Endothelial cell of umbilical vein (primary cell): ENCODE results near the gene CLRN3. TPM values are rescaled to one million over a fixed set of nuclear protein-coding genes. Genes with fewer than 3 reads are reported as not detected.

Source experiments
- BruUV-seq: library from RNA; stranded (reverse); fragments of 400-500 nt; replicated peaks from 2 replicates; lab custom pipeline; 2021; lab: Mats Ljungman, UMichigan
- CTCF ChIA-PET: fragments of 300-600, 350-600 bp; sonication (Branson Sonifier 250); formaldehyde crosslinking; loops from one replicate; lab custom pipeline; 2021; ENCODE audit warnings: antibody characterized with exemption, inconsistent platforms; lab: Charles Lee
- POLR2A ChIA-PET: fragments of 300-600, 350-600 bp; sonication (Branson Sonifier 250); formaldehyde crosslinking; loops from one replicate; lab custom pipeline; 2021; ENCODE audit warnings: antibody characterized with exemption, inconsistent platforms; lab: Charles Lee
- DNase-seq: peaks from one replicate; pipeline ENCODE4 v3.0.0-alpha.2; 2011; ENCODE audit warnings: low read depth, low spot score
- FAIRE-seq: peaks from 2 replicates; lab custom pipeline; 2011; peaks lifted over from hg19 to GRCh38; lab: Jason Lieb, UNC
- H2AFZ ChIP-seq: 2 replicates; pipeline ENCODE4 v1.6.0; 2012; ENCODE audit warnings: low read depth, low read length, control low read depth, inconsistent platforms
- H3K27ac ChIP-seq: 2 replicates; pipeline ENCODE4 v1.5.1; 2011; ENCODE audit warnings: low read depth, mild to moderate bottlenecking, control low read depth, low read length, moderate library complexity; ENCODE audit not compliant: insufficient read depth
- H3K27me3 ChIP-seq, 2 experiments: 2 replicates each; pipeline versions ENCODE4 v1.6.0 to v1.6.1; 2011; ENCODE audit warnings: low read length in 2 of 2, mixed read lengths in 1 of 2; ENCODE audit not compliant: control insufficient read depth in 2 of 2, insufficient read depth in 2 of 2
- H3K36me3 ChIP-seq, 2 experiments: 2 replicates in 1 of 2; 3 replicates in 1 of 2; pipeline ENCODE4 v1.5.1; 2011; ENCODE audit warnings: low read length in 2 of 2, mild to moderate bottlenecking in 1 of 2, moderate library complexity in 1 of 2; ENCODE audit not compliant: control insufficient read depth in 2 of 2, insufficient read depth in 2 of 2; ENCODE audit errors: extremely low read depth in 1 of 2
- H3K4me1 ChIP-seq: 3 replicates; pipeline ENCODE4 v1.5.1; 2011; ENCODE audit warnings: mild to moderate bottlenecking, low read length; ENCODE audit not compliant: control insufficient read depth, insufficient read depth; ENCODE audit errors: extremely low read depth
- H3K4me2 ChIP-seq: 2 replicates; pipeline ENCODE4 v1.6.1; 2011; ENCODE audit warnings: low read length, control low read depth, mixed read lengths; ENCODE audit not compliant: insufficient read depth
- H3K4me3 ChIP-seq, 3 experiments: fragments of 200-600 bp in 1 of 3; sonication (generic), shearing (Covaris generic) in 1 of 3; replicated peaks in 1 of 3; 2 replicates each; pipeline ENCODE4 v1.5.1; 2011 to 2016; ENCODE audit warnings: control low read depth in 3 of 3, low read length in 3 of 3, mild to moderate bottlenecking in 2 of 3, inconsistent platforms in 1 of 3, low read depth in 1 of 3, moderate library complexity in 1 of 3; ENCODE audit not compliant: insufficient read depth in 1 of 3
- H3K79me2 ChIP-seq: 2 replicates; pipeline ENCODE4 v1.6.0; 2012; ENCODE audit warnings: low read length, inconsistent platforms; ENCODE audit not compliant: control insufficient read depth, insufficient read depth
- H3K9ac ChIP-seq: replicated peaks from 2 replicates; pipeline ENCODE3; 2011; ENCODE audit warnings: low read length, control low read depth; ENCODE audit not compliant: insufficient read depth; ENCODE audit errors: extremely low read depth
- H3K9me1 ChIP-seq: replicated peaks from 3 replicates; pipeline ENCODE4 v1.6.0; 2011; ENCODE audit warnings: mild to moderate bottlenecking, low read length; ENCODE audit not compliant: control insufficient read depth, insufficient read depth; ENCODE audit errors: extremely low read depth
- H3K9me3 ChIP-seq: replicated peaks from 2 replicates; pipeline ENCODE4 v1.5.1; 2012; ENCODE audit warnings: low read length, inconsistent platforms; ENCODE audit not compliant: control insufficient read depth, insufficient read depth
- H4K20me1 ChIP-seq: replicated peaks from 2 replicates; pipeline ENCODE3; 2011; ENCODE audit warnings: mild to moderate bottlenecking, low read length; ENCODE audit not compliant: control insufficient read depth, insufficient read depth; ENCODE audit errors: extremely low read depth
- EZH2 ChIP-seq: IDR thresholded peaks from 2 replicates; pipeline ENCODE4 v1.6.1; 2012; ENCODE audit warnings: borderline replicate concordance, low read depth, mild to moderate bottlenecking, moderate library complexity, low read length, inconsistent platforms; ENCODE audit not compliant: severe bottlenecking
- FOS ChIP-seq: IDR thresholded peaks from 2 replicates; pipeline ENCODE4 v1.6.1; 2011; ENCODE audit warnings: mild to moderate bottlenecking, low read length, moderate library complexity, borderline replicate concordance; ENCODE audit not compliant: insufficient read depth
- JUN ChIP-seq: IDR thresholded peaks from 2 replicates; pipeline ENCODE4 v1.6.1; 2011; ENCODE audit warnings: borderline replicate concordance, low read depth; ENCODE audit not compliant: insufficient read length, insufficient read depth
- MYC ChIP-seq: IDR thresholded peaks from one replicate; pipeline ENCODE4 v1.6.1; 2011; ENCODE audit warnings: mild to moderate bottlenecking, low read depth, low read length
- POLR2A ChIP-seq: IDR thresholded peaks from 2 replicates; pipeline ENCODE4 v1.6.1; 2012; ENCODE audit warnings: low read depth, mild to moderate bottlenecking, control low read depth, low read length
- POLR2AphosphoS5 ChIP-seq: IDR thresholded peaks from 2 replicates; pipeline ENCODE4 v1.6.1; 2012; ENCODE audit warnings: low read depth, mild to moderate bottlenecking, control low read depth, low read length, moderate library complexity; ENCODE audit not compliant: insufficient read depth
- dilution Hi-C: fragments of 300-500 bp; cut with MboI; formaldehyde crosslinking; loops from one replicate; pipeline ENCODE4 v1.15.0; 2019; ENCODE audit warnings: low sequenced_read_pairs; ENCODE audit not compliant: extremely low pct_ligation_motif_present
- intact Hi-C: fragments of 100-400 bp; cut with micrococcal nuclease; formaldehyde crosslinking; loops from one replicate; pipeline ENCODE4 v1.10.0; 2022
- polyA plus RNA-seq, 4 experiments: library from polyadenylated mRNA; depleted of rRNA in 3 of 4; stranded (reverse) in 3 of 4; unstranded in 1 of 4; fragments of >200 nt; gene quantifications; 2 replicates each; pipeline versions ENCODE4 v1.2.1 to v1.2.3, GENCODE V29; 2011 to 2012; ENCODE audit warnings: missing spikeins in 1 of 4
- total RNA-seq: library from RNA; stranded (reverse); gene quantifications from 2 replicates; pipeline ENCODE4 v1.2.3, GENCODE V29; 2021
- TF ChIP-seq, protein P1 (sequence below): IDR thresholded peaks from 2 replicates; pipeline ENCODE4 v1.6.1; 2011; ENCODE audit not compliant: insufficient read depth, insufficient read length

Gene CLRN3
- total and polyA plus RNA-seq, 2 donors (not counting 3 experiments of a cell fraction or from before 2014, with no cell fraction given) = 0.07 TPM; not detected in 1

DNA sequence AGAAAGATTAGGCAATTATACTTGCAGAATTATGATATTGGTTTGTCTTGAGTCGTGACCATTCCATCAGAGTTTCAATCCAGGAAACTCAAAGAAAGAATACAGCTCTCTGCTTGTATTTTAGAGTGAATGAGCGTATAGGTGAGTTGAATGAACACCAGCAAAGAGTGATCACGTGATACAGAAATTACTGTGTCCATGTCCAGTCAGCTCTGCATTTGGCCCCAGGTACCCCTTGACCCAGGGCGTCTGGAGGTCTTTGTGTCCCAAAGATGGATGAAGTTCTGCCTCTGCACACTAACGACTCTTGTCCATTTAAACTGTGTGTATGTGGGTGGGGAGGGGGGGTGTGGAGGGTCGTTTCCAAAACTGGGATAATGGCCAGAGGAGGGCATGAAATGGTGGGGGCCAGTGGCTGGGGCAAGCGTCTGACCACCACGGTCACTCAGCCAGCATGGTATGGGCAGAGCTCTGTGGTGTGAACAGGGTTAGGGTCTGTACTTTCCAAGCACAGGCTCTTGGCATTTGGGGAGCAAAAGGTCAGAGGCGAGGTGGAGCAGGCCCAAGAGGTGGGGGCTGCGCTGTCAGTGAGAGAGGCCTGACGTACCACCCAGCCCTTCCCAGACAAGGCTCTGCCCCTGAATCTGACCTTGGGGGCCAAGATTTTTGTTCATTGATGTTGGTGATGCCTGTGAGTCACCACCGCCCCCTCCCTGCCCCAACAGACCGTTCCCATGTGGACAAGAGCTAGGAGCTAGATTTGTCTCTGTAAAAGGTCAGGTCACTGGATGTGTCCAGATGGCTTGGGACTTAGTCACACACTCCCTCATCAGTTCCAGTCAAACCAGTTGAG, 15.6 kb upstream of the CLRN3 start:
- peak overlapping the region in 2 of 3 experiments; percentile 32 to 61 for H3K4me3 ChIP-seq
- peaks cover 0 to 3% of the 10 kb centered on the region in 2 experiments for H3K36me3 ChIP-seq
- BruUV-seq = no TSS peak
- ChIA-PET POLR2A (interaction anchor here (0.7 to 1.5 kb wide), 3 partner anchors 83 to 101 kb away, joined by 3 to 5 read pairs (median 4); no protein-coding TSS in a partner anchor), CTCF (interaction anchor here (0.5 to 5.5 kb wide), 16 partner anchors 8 to 170 kb away, joined by 3 to 425 read pairs (median 6); no protein-coding TSS in a partner anchor)
- peaks cover 20% of the 10 kb centered on the region for H3K4me1 ChIP-seq
- no peaks in the 10 kb centered on the region for H3K27me3 ChIP-seq
- H3K4me2 ChIP-seq = peak overlapping the region; percentile 81
- DNase-seq (peak; percentile 65), FAIRE-seq (peak; percentile 93)
- no peaks in the 10 kb centered on the region for H3K9me3 ChIP-seq
- H3K9ac ChIP-seq = peak overlapping the region; percentile 82
- TF ChIP-seq FOS (no peak), MYC (no peak), POLR2A (no peak), POLR2AphosphoS5 (peak; percentile 46), EZH2 (no peak), JUN (no peak)
- TF ChIP-seq, protein P1, sequence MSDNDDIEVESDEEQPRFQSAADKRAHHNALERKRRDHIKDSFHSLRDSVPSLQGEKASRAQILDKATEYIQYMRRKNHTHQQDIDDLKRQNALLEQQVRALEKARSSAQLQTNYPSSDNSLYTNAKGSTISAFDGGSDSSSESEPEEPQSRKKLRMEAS = no peak
- no peak overlapping the region for H2AFZ ChIP-seq
- dilution Hi-C loops = no loop called here
- peaks cover 24% of the 10 kb centered on the region for H3K79me2 ChIP-seq
- intact Hi-C loops = loop anchor here (1.0 kb wide), 4 partner anchors 11 to 79 kb away; no protein-coding TSS in a partner anchor
- no peaks in the 10 kb centered on the region for H3K9me1 ChIP-seq
- peak overlapping the region; percentile 67 for H3K27ac ChIP-seq
- no peaks in the 10 kb centered on the region for H4K20me1 ChIP-seq
